DOHH2 (cell line): Measurements from ENCODE around the gene PDE6C.

Experiments used
- EZH2phosphoT487 ChIP-seq: fragments of 200-600 bp; sonication (generic); IDR thresholded peaks from 2 replicates; pipeline ENCODE4 v1.6.1; 2017; ENCODE audit warnings: borderline replicate concordance, mild to moderate bottlenecking, antibody characterized with exemption, low read length, moderate library complexity, mixed read lengths
- TF ChIP-seq, protein P1 (sequence below): fragments of 200-600 bp; sonication (generic); IDR thresholded peaks from one replicate; pipeline ENCODE4 v1.5.1; 2014; ENCODE audit warnings: antibody characterized with exemption, mild to moderate bottlenecking, low read depth, low read length; ENCODE audit not compliant: poor library complexity, severe bottlenecking

DNA sequence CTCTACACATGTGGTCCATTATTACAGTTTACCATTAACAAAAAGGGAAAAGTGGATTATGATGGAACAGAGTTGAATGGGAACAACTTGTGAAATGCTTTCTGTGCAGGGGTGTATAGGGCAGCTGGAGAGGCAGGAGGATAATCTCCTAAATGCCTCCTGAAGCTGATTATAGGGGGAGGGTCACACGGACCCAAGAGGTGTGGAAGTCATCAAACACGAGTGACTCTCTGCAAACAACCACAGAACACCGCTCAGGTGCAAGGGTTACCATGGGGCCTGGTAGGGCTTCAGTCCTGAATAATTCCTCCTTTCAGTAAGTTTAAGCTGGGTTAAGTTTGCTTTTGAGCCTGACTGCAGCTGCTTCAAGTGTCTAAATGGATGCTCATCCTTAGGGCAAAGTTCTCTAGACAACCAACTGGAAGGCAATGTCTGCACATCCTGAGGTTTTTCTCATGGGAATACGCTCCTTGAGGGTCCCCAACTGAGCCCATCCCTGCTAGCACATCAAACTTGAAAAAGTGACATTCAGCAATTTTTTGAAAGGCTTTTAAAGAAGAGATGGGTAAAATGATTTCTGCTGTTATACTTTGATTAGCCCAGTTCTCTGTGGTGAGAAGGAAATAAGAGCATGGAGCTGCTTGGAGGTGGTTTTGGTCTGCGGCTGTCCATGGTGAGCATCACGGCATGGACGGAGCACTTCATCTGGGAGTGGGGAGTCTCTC, 1.9 kb downstream of the PDE6C start:
- TF ChIP-seq, protein P1, sequence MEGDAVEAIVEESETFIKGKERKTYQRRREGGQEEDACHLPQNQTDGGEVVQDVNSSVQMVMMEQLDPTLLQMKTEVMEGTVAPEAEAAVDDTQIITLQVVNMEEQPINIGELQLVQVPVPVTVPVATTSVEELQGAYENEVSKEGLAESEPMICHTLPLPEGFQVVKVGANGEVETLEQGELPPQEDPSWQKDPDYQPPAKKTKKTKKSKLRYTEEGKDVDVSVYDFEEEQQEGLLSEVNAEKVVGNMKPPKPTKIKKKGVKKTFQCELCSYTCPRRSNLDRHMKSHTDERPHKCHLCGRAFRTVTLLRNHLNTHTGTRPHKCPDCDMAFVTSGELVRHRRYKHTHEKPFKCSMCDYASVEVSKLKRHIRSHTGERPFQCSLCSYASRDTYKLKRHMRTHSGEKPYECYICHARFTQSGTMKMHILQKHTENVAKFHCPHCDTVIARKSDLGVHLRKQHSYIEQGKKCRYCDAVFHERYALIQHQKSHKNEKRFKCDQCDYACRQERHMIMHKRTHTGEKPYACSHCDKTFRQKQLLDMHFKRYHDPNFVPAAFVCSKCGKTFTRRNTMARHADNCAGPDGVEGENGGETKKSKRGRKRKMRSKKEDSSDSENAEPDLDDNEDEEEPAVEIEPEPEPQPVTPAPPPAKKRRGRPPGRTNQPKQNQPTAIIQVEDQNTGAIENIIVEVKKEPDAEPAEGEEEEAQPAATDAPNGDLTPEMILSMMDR = no peak
- no peak for TF ChIP-seq EZH2phosphoT487
